Tibial artery (tissue), 4 donors: ENCODE results near the gene CNOT4.

Source experiments
- DNase-seq, 2 donors: peaks; one replicate each; pipeline ENCODE4 v3.0.0-alpha.2; 2019
- H3K27ac ChIP-seq, 2 donors: fragments of 200-600 bp; sonication (generic) in 1 of 2; 1 replicate in 1 of 2; 2 replicates in 1 of 2; pipeline ENCODE4 v1.5.1; 2018 to 2019; ENCODE audit warnings: mild to moderate bottlenecking in 1 of 2
- H3K27me3 ChIP-seq, 2 donors: fragments of 200-600 bp; sonication (generic) in 1 of 2; one replicate each; pipeline versions ENCODE4 v1.5.1 to v1.6.0; 2016 to 2019
- H3K36me3 ChIP-seq, 3 donors: fragments of 200-600 bp; sonication (generic) in 2 of 3; one replicate each; pipeline ENCODE4 v1.5.1; 2016 to 2019; ENCODE audit warnings: mild to moderate bottlenecking in 2 of 3
- H3K4me1 ChIP-seq, 4 donors: fragments of 200-600 bp; sonication (generic) in 2 of 4; 1 replicate in 3 of 4; 2 replicates in 1 of 4; pipeline ENCODE4 v1.5.1; 2016 to 2019
- H3K4me3 ChIP-seq, 2 donors: fragments of 200-600 bp; sonication (generic) in 1 of 2; 1 replicate in 1 of 2; 2 replicates in 1 of 2; pipeline ENCODE4 v1.5.1; 2018 to 2019; ENCODE audit warnings: mild to moderate bottlenecking in 2 of 2
- H3K9me3 ChIP-seq, 3 donors: fragments of 200-600 bp; sonication (generic) in 1 of 3; one replicate each; pipeline ENCODE4 v1.5.1; 2016 to 2019
- intact Hi-C: fragments of 100-400 bp; cut with DNase I; formaldehyde crosslinking; loops from one replicate; pipeline ENCODE4 v1.15.0; 2023; ENCODE audit warnings: low total_unique reads
- TF ChIP-seq, protein P1 (sequence below), 2 experiments: fragments of 200-600 bp in 1 of 2; fragments of 450-650 bp in 1 of 2; IDR thresholded peaks; one replicate each; pipeline ENCODE4 v1.5.1; 2017 to 2019; ENCODE audit warnings: antibody characterized with exemption in 2 of 2, mild to moderate bottlenecking in 1 of 2, moderate library complexity in 1 of 2

CNOT4 gene

DNA sequence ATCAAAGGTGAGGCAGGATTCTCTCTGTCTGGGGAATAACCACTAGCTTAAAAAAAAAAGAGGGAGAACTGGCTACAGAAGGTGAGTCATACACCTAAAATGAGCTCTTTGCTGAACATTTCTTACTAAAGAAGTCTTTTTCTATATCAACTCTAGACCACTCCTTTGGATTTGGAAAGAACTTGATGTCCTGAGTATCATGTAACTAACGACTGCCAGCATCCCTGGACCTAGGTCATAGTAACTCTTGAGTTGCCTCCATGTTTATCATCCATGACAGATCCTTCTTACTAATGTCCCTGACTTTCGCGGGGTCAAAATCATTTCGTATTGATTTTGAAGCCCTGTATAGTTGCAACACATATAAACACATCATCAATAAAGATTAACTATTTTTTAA lies 89.1 kb downstream of the CNOT4 start:
- TF ChIP-seq, protein P1, sequence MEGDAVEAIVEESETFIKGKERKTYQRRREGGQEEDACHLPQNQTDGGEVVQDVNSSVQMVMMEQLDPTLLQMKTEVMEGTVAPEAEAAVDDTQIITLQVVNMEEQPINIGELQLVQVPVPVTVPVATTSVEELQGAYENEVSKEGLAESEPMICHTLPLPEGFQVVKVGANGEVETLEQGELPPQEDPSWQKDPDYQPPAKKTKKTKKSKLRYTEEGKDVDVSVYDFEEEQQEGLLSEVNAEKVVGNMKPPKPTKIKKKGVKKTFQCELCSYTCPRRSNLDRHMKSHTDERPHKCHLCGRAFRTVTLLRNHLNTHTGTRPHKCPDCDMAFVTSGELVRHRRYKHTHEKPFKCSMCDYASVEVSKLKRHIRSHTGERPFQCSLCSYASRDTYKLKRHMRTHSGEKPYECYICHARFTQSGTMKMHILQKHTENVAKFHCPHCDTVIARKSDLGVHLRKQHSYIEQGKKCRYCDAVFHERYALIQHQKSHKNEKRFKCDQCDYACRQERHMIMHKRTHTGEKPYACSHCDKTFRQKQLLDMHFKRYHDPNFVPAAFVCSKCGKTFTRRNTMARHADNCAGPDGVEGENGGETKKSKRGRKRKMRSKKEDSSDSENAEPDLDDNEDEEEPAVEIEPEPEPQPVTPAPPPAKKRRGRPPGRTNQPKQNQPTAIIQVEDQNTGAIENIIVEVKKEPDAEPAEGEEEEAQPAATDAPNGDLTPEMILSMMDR (IDR thresholded peaks at IDR 0.05) = no peak
- Histone ChIP-seq H3K9me3 (no peaks in the 10 kb centered on the region), H3K27me3 (no peaks in the 10 kb centered on the region), H3K27ac (no peak overlapping the region), H3K36me3 (peaks cover 4 to 20% (median 8%) of the 10 kb centered on the region in 3 donors), H3K4me3 (no peak overlapping the region), H3K4me1 (peaks cover 0 to 9% (median 0%) of the 10 kb centered on the region in 4 donors)
- no peak for DNase-seq
- intact Hi-C loops = no loop called here

DNA sequence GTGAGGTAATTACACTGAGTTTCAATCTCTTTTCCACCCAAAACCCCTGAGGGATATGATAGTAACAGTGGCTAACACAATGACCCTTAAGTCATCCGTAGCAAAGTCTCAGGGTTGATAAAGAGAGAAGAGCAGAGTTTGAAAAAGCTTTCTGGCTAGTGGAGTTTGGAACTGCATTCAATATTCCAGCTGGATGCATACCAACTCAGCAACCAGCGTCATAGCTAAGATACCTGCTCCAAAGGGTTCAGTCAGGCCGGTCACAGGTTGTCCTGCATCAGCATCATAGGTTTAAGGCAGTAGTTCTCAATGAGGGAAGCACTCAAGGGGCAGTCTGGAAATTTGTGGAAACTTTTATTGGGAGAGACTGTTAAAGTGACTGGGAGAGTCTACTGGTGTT lies 93.5 kb downstream of the CNOT4 start:
- H3K9me3 ChIP-seq = no peaks in the 10 kb centered on the region
- TF ChIP-seq, protein P1 (IDR thresholded peaks at IDR 0.05) = no peak
- H3K27me3 ChIP-seq = no peaks in the 10 kb centered on the region
- no peak overlapping the region for H3K27ac ChIP-seq
- intact Hi-C loops = no loop called here
- DNase-seq = no peak
- peaks cover 0 to 7% (median 0%) of the 10 kb centered on the region in 4 donors for H3K4me1 ChIP-seq
- no peak overlapping the region for H3K4me3 ChIP-seq
- H3K36me3 ChIP-seq = peaks cover 4 to 22% (median 8%) of the 10 kb centered on the region in 3 donors

DNA sequence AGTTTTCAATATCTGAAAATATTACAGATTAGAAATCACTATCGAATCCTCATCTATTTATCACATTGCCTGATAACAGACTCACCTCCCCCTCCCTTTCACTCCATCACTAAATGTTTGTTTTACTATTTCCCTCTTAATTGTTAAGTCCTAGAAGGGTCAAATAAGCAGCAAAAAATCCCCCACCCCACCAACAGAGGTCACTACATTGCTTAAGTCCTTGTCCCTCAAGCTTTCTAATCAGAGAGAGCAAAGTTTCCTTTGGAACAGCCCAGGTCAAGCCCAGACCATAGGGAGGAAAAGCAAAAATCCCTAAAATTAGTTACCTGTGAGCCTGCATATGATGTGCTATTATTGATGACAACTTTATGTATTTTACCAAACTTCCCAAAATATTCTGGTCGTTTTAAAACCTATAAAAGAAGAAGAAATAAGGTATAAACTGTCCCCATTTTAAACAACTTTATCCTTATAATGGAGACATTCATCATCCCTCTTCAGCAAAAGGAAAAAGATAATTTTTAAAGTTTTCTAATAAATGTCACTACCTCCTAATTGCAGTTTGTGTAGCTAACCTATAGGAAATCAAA lies 95.0 kb downstream of the CNOT4 start:
- intact Hi-C loops = no loop called here
- no peak for DNase-seq
- TF ChIP-seq, protein P1 (IDR thresholded peaks at IDR 0.05) = no peak

DNA sequence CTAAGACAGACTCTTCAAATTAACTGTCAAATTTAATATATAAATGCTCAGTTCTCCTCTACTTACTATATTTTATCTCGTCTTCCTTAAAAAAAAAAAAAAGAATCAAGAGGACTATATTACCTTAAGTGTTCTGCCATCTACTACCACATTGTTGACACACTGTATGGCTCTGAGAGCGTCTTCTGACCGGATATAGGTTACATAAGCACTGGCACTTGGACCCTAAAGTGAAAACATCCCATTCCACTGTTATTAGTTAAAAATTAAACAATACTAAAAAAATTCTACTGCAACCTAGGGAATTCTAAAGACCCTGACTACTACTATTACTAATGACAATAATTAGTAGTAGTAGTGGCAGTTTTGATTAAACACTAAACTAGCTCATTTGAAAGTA lies 95.7 kb downstream of the CNOT4 start:
- no peaks in the 10 kb centered on the region for H3K4me1 ChIP-seq
- intact Hi-C loops = no loop called here
- peaks cover 0 to 22% (median 8%) of the 10 kb centered on the region in 3 donors for H3K36me3 ChIP-seq

More for the DNA sequence above, 95.0 kb downstream of the CNOT4 start:
- Histone ChIP-seq H3K27ac (no peak overlapping the region), H3K27me3 (no peaks in the 10 kb centered on the region), H3K4me1 (no peaks in the 10 kb centered on the region), H3K4me3 (no peak overlapping the region), H3K36me3 (peaks cover under 1 to 22% (median 8%) of the 10 kb centered on the region in 3 donors), H3K9me3 (no peaks in the 10 kb centered on the region)

DNA sequence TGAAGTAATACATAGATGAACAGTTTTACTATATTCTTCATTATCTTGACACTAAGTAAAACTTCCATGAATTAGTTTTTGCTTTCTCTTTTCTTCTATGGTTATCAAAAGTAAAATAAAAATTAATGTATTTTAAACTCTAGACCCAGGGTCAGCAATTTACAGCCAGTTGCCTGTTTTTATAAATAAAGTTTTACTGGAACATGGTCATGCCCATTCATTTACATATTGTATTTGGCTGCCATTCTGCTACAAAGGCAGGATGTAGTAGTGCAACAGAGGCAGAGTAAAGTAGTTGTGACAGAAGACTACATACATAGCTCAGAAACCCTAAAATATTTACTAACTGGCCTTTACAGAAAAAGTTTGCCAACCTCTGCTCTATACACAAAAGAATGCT lies 98.8 kb downstream of the CNOT4 start:
- H3K9me3 ChIP-seq = no peaks in the 10 kb centered on the region
- no peaks in the 10 kb centered on the region for H3K27me3 ChIP-seq
- no peaks in the 10 kb centered on the region for H3K4me1 ChIP-seq
- no peak overlapping the region for H3K4me3 ChIP-seq
- intact Hi-C loops = no loop called here
- DNase-seq = no peak
- no peak overlapping the region for H3K27ac ChIP-seq
- peaks cover 1 to 22% (median 5%) of the 10 kb centered on the region in 3 donors for H3K36me3 ChIP-seq
- TF ChIP-seq, protein P1 (IDR thresholded peaks at IDR 0.05) = no peak

More for the DNA sequence above, 95.7 kb downstream of the CNOT4 start:
- Histone ChIP-seq H3K9me3 (no peaks in the 10 kb centered on the region), H3K4me3 (no peak overlapping the region), H3K27ac (no peak overlapping the region), H3K27me3 (no peaks in the 10 kb centered on the region)
- DNase-seq = no peak
- TF ChIP-seq, protein P1 (IDR thresholded peaks at IDR 0.05) = no peak
